Endothelial cell of umbilical vein (primary cell): ENCODE results near the gene GUCA1A. TPM values are rescaled to one million over a fixed set of nuclear protein-coding genes. Genes with fewer than 3 reads are reported as not detected.

Experiments
- BruUV-seq: library from RNA; stranded (reverse); fragments of 400-500 nt; replicated peaks from 2 replicates; lab custom pipeline; 2021; lab: Mats Ljungman, UMichigan
- CTCF ChIA-PET: fragments of 300-600, 350-600 bp; sonication (Branson Sonifier 250); formaldehyde crosslinking; loops from one replicate; lab custom pipeline; 2021; ENCODE audit warnings: antibody characterized with exemption, inconsistent platforms; lab: Charles Lee
- POLR2A ChIA-PET: fragments of 300-600, 350-600 bp; sonication (Branson Sonifier 250); formaldehyde crosslinking; loops from one replicate; lab custom pipeline; 2021; ENCODE audit warnings: antibody characterized with exemption, inconsistent platforms; lab: Charles Lee
- DNase-seq: peaks from one replicate; pipeline ENCODE4 v3.0.0-alpha.2; 2011; ENCODE audit warnings: low read depth, low spot score
- FAIRE-seq: peaks from 2 replicates; lab custom pipeline; 2011; peaks lifted over from hg19 to GRCh38; lab: Jason Lieb, UNC
- H2AFZ ChIP-seq: 2 replicates; pipeline ENCODE4 v1.6.0; 2012; ENCODE audit warnings: low read depth, low read length, control low read depth, inconsistent platforms
- H3K27ac ChIP-seq: 2 replicates; pipeline ENCODE4 v1.5.1; 2011; ENCODE audit warnings: low read depth, mild to moderate bottlenecking, control low read depth, low read length, moderate library complexity; ENCODE audit not compliant: insufficient read depth
- H3K27me3 ChIP-seq, 2 experiments: 2 replicates each; pipeline versions ENCODE4 v1.6.0 to v1.6.1; 2011; ENCODE audit warnings: low read length in 2 of 2, mixed read lengths in 1 of 2; ENCODE audit not compliant: control insufficient read depth in 2 of 2, insufficient read depth in 2 of 2
- H3K36me3 ChIP-seq, 2 experiments: 2 replicates in 1 of 2; 3 replicates in 1 of 2; pipeline ENCODE4 v1.5.1; 2011; ENCODE audit warnings: low read length in 2 of 2, mild to moderate bottlenecking in 1 of 2, moderate library complexity in 1 of 2; ENCODE audit not compliant: control insufficient read depth in 2 of 2, insufficient read depth in 2 of 2; ENCODE audit errors: extremely low read depth in 1 of 2
- H3K4me1 ChIP-seq: 3 replicates; pipeline ENCODE4 v1.5.1; 2011; ENCODE audit warnings: mild to moderate bottlenecking, low read length; ENCODE audit not compliant: control insufficient read depth, insufficient read depth; ENCODE audit errors: extremely low read depth
- H3K4me2 ChIP-seq: 2 replicates; pipeline ENCODE4 v1.6.1; 2011; ENCODE audit warnings: low read length, control low read depth, mixed read lengths; ENCODE audit not compliant: insufficient read depth
- H3K4me3 ChIP-seq, 3 experiments: fragments of 200-600 bp in 1 of 3; sonication (generic), shearing (Covaris generic) in 1 of 3; replicated peaks in 1 of 3; 2 replicates each; pipeline ENCODE4 v1.5.1; 2011 to 2016; ENCODE audit warnings: control low read depth in 3 of 3, low read length in 3 of 3, mild to moderate bottlenecking in 2 of 3, inconsistent platforms in 1 of 3, low read depth in 1 of 3, moderate library complexity in 1 of 3; ENCODE audit not compliant: insufficient read depth in 1 of 3
- H3K79me2 ChIP-seq: 2 replicates; pipeline ENCODE4 v1.6.0; 2012; ENCODE audit warnings: low read length, inconsistent platforms; ENCODE audit not compliant: control insufficient read depth, insufficient read depth
- H3K9ac ChIP-seq: replicated peaks from 2 replicates; pipeline ENCODE3; 2011; ENCODE audit warnings: low read length, control low read depth; ENCODE audit not compliant: insufficient read depth; ENCODE audit errors: extremely low read depth
- H3K9me1 ChIP-seq: replicated peaks from 3 replicates; pipeline ENCODE4 v1.6.0; 2011; ENCODE audit warnings: mild to moderate bottlenecking, low read length; ENCODE audit not compliant: control insufficient read depth, insufficient read depth; ENCODE audit errors: extremely low read depth
- H3K9me3 ChIP-seq: replicated peaks from 2 replicates; pipeline ENCODE4 v1.5.1; 2012; ENCODE audit warnings: low read length, inconsistent platforms; ENCODE audit not compliant: control insufficient read depth, insufficient read depth
- H4K20me1 ChIP-seq: replicated peaks from 2 replicates; pipeline ENCODE3; 2011; ENCODE audit warnings: mild to moderate bottlenecking, low read length; ENCODE audit not compliant: control insufficient read depth, insufficient read depth; ENCODE audit errors: extremely low read depth
- CTCF ChIP-seq, 2 donors: IDR thresholded peaks; 1 replicate in 1 of 2; 2 replicates in 1 of 2; pipeline ENCODE4 v1.5.1; 2011; ENCODE audit warnings: low read length in 2 of 2, mild to moderate bottlenecking in 2 of 2, moderate library complexity in 2 of 2, control low read depth in 1 of 2, inconsistent platforms in 1 of 2, low read depth in 1 of 2; ENCODE audit not compliant: insufficient read depth in 1 of 2; ENCODE audit errors: extremely low read depth in 1 of 2
- EZH2 ChIP-seq: IDR thresholded peaks from 2 replicates; pipeline ENCODE4 v1.6.1; 2012; ENCODE audit warnings: borderline replicate concordance, low read depth, mild to moderate bottlenecking, moderate library complexity, low read length, inconsistent platforms; ENCODE audit not compliant: severe bottlenecking
- FOS ChIP-seq: IDR thresholded peaks from 2 replicates; pipeline ENCODE4 v1.6.1; 2011; ENCODE audit warnings: mild to moderate bottlenecking, low read length, moderate library complexity, borderline replicate concordance; ENCODE audit not compliant: insufficient read depth
- GATA2 ChIP-seq: IDR thresholded peaks from 2 replicates; pipeline ENCODE4 v1.7.0; 2011; ENCODE audit warnings: low read depth, mild to moderate bottlenecking, moderate library complexity, mixed read lengths, low read length; ENCODE audit not compliant: insufficient read length, insufficient read depth
- JUN ChIP-seq: IDR thresholded peaks from 2 replicates; pipeline ENCODE4 v1.6.1; 2011; ENCODE audit warnings: borderline replicate concordance, low read depth; ENCODE audit not compliant: insufficient read length, insufficient read depth
- MYC ChIP-seq: IDR thresholded peaks from one replicate; pipeline ENCODE4 v1.6.1; 2011; ENCODE audit warnings: mild to moderate bottlenecking, low read depth, low read length
- POLR2A ChIP-seq: IDR thresholded peaks from 2 replicates; pipeline ENCODE4 v1.6.1; 2012; ENCODE audit warnings: low read depth, mild to moderate bottlenecking, control low read depth, low read length
- POLR2AphosphoS5 ChIP-seq: IDR thresholded peaks from 2 replicates; pipeline ENCODE4 v1.6.1; 2012; ENCODE audit warnings: low read depth, mild to moderate bottlenecking, control low read depth, low read length, moderate library complexity; ENCODE audit not compliant: insufficient read depth
- dilution Hi-C: fragments of 300-500 bp; cut with MboI; formaldehyde crosslinking; loops from one replicate; pipeline ENCODE4 v1.15.0; 2019; ENCODE audit warnings: low sequenced_read_pairs; ENCODE audit not compliant: extremely low pct_ligation_motif_present
- intact Hi-C: fragments of 100-400 bp; cut with micrococcal nuclease; formaldehyde crosslinking; loops from one replicate; pipeline ENCODE4 v1.10.0; 2022
- polyA plus RNA-seq, 4 experiments: library from polyadenylated mRNA; depleted of rRNA in 3 of 4; stranded (reverse) in 3 of 4; unstranded in 1 of 4; fragments of >200 nt; gene quantifications; 2 replicates each; pipeline versions ENCODE4 v1.2.1 to v1.2.3, GENCODE V29; 2011 to 2012; ENCODE audit warnings: missing spikeins in 1 of 4
- total RNA-seq: library from RNA; stranded (reverse); gene quantifications from 2 replicates; pipeline ENCODE4 v1.2.3, GENCODE V29; 2021
- TF ChIP-seq, protein P1 (sequence below): IDR thresholded peaks from 2 replicates; pipeline ENCODE4 v1.6.1; 2011; ENCODE audit not compliant: insufficient read depth, insufficient read length

GUCA1A gene
- total and polyA plus RNA-seq, 2 donors (not counting 3 experiments of a cell fraction or from before 2014, with no cell fraction given) = 0.04 to 0.22 TPM

- CTCF ChIA-PET = interaction anchor here (0.8 kb wide), 2 partner anchors 14 to 19 kb away, joined by 3 read pairs; partner anchors contain the start of gene C6orf132
- DNase-seq = no peak
- H3K9ac ChIP-seq = no peak overlapping the region
- BruUV-seq = no TSS peak
- intact Hi-C loops = no loop called here
- no peaks in the 10 kb centered on the region for H3K27me3 ChIP-seq
- no peak overlapping the region for H2AFZ ChIP-seq
- FAIRE-seq = no peak
- H3K36me3 ChIP-seq = no peaks in the 10 kb centered on the region
- H3K27ac ChIP-seq = no peak overlapping the region
- no peak overlapping the region for H3K4me2 ChIP-seq
- no peaks in the 10 kb centered on the region for H3K79me2 ChIP-seq
- TF ChIP-seq POLR2AphosphoS5 (no peak), FOS (no peak), MYC (no peak), GATA2 (no peak), EZH2 (no peak), CTCF (IDR thresholded peaks at IDR 0.05; ENCODE audit: extremely low read depth in 1 of 2, insufficient read depth in 1 of 2, low read depth in 1 of 2, low read length in 2 of 2) (no peak), JUN (no peak), POLR2A (no peak)
- TF ChIP-seq, protein P1, sequence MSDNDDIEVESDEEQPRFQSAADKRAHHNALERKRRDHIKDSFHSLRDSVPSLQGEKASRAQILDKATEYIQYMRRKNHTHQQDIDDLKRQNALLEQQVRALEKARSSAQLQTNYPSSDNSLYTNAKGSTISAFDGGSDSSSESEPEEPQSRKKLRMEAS = no peak
- H3K9me3 ChIP-seq = no peaks in the 10 kb centered on the region
- no peaks in the 10 kb centered on the region for H3K9me1 ChIP-seq
- POLR2A ChIA-PET = no interaction called here
- dilution Hi-C loops = no loop called here
- H3K4me3 ChIP-seq = no peak overlapping the region
- no peaks in the 10 kb centered on the region for H4K20me1 ChIP-seq
- H3K4me1 ChIP-seq = peaks cover 3% of the 10 kb centered on the region
These were observed 49.6 kb upstream of the GUCA1A start for GRCh38 chr6:42123379-42124103.
